ENCODE results near the gene CDR2.

CDR2 gene

DNA sequence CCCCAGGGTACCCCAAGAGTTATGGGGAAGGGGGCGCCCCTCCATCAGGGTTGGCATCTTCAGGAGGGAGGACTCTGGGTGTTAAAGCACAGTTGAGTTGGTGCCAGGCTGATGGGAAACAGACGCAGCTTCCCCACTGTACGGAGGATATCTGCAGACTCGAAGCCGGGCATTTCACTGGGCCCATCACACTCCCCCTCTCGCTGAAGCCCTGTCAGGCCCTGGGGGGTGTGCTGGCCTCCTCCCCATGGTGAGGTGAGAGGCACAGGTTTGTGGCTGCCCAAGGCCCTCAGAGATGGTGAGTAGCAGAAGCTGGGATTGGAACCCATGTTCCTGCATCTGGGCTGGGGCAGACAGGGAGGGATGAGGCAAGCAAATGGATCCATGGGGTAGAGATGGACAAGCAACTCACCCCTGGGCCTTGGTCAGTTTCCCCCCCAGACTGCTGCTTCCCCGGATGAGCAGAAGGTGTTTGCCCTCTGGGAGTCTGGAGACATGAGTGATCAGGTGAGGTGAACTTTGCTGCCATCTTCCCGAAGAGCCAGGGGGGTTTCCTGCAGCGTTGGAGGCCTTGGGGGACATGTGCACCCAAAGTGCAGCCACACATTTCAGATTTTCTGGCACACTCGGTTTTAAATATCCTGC, 46.2 kb downstream of the CDR2 start:
- TF ChIP-seq, protein P1, sequence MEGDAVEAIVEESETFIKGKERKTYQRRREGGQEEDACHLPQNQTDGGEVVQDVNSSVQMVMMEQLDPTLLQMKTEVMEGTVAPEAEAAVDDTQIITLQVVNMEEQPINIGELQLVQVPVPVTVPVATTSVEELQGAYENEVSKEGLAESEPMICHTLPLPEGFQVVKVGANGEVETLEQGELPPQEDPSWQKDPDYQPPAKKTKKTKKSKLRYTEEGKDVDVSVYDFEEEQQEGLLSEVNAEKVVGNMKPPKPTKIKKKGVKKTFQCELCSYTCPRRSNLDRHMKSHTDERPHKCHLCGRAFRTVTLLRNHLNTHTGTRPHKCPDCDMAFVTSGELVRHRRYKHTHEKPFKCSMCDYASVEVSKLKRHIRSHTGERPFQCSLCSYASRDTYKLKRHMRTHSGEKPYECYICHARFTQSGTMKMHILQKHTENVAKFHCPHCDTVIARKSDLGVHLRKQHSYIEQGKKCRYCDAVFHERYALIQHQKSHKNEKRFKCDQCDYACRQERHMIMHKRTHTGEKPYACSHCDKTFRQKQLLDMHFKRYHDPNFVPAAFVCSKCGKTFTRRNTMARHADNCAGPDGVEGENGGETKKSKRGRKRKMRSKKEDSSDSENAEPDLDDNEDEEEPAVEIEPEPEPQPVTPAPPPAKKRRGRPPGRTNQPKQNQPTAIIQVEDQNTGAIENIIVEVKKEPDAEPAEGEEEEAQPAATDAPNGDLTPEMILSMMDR (IDR thresholded peaks at IDR 0.05; ENCODE audit: extremely low read depth, missing control alignments): no peak
- no peak for DNase-seq (ENCODE audit: low spot score)

DNA sequence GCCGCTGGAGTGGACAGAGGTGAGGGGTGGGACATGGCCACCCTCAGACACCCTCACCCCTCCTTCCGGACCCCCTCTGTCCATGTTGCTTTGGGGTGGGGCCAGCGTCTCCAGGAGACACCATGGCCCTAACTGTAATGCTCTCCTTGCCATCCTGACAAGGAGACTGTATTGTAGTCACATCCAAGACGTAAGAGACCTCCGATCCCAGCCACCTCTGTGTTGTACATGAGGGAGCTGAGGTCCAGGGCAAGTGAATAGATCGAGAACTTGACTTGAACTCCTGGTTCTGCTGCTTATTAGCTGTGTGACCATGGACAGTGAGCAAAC, 47.0 kb downstream of the CDR2 start:
- TF ChIP-seq, protein P1 (IDR thresholded peaks at IDR 0.05; ENCODE audit: extremely low read depth, missing control alignments): no peak
- no peak for DNase-seq (ENCODE audit: low spot score)

DNA sequence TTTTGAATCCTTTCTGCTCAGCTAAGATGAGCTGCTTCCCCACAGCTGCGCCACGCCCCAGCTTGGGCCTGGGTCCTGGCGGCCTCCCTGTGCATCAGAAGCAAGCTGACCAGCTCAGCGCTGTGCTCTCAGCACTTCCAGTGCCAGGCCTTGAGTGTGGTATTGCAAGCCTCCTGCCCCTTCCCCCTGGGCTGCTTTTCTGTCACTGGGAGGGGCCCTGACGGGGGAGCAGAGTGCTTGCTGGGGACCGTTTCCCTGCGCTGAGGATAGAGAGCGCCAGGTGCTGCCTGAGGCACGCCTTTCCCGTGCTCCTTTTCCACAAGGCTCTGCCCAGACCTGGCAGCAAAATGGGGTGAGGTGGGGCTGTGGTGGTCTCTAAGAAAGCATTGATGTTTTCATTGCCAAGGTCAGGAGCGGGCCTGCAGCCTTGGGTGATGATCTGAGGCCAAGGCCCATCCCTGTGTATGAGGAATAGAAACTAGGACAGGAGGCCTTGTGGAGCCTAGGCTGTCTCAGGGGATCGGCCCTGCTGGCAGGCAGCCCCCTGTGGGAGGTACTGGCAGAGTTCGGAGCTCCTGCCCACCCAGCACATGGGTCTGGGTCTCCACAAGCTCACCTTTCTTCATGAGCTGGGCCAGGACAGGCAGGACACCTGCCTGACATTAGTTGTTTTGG, 47.5 kb downstream of the CDR2 start:
- TF ChIP-seq, protein P1 (IDR thresholded peaks at IDR 0.05; ENCODE audit: extremely low read depth, missing control alignments): no peak
- no peak for DNase-seq (ENCODE audit: low spot score)

DNA sequence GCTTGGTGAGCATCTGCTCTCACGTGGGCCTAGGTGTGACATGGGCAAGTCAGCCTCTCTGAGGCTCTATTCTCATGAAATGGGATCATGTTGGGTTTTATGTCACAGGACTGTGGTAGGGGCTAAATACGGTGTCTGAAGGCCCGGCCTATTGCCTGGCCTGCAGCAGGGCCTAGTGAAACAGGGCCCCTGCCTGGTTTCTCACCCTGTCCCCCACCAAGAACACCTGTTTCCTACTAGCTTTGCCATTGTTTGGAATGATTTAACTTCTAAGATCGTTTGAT, 48.1 kb downstream of the CDR2 start:
- no peak for DNase-seq (ENCODE audit: low spot score)
- TF ChIP-seq, protein P1 (IDR thresholded peaks at IDR 0.05; ENCODE audit: extremely low read depth, missing control alignments): no peak

DNA sequence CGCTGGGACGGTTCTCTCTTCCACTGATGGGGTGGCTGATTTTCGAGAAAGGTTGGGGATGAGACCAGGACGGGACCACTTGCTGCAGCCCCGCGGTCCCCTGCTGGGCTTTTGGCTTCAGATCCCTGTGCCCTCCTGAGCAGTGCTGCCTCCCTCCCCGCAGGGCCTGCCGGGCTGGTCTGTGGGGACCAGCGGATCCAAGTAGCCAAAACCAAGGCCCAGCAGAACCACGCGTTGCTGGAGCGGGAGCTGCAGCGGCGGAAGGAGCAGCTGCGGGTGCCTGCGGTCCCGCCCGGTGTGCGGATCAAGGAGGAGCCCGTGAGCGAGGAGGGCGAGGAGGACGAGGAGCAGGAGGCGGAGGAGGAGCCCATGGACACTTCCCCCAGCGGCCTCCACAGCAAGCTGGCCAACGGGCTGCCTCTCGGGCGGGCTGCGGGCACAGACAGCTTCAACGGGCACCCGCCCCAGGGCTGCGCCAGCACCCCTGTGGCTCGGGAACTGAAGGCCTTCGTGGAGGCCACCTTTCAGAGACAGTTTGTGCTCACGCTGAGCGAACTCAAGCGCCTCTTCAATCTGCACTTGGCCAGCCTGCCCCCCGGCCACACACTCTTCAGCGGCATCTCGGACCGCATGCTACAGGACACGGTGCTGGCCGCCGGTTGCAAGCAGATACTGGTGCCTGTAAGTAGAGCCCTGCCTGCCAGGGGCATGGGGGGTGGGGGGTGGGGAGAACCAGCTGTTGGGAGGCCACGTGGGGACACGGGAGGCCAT, 48.6 kb downstream of the CDR2 start:
- DNase-seq (ENCODE audit: low spot score): no peak
- TF ChIP-seq, protein P1 (IDR thresholded peaks at IDR 0.05; ENCODE audit: extremely low read depth, missing control alignments): no peak

DNA sequence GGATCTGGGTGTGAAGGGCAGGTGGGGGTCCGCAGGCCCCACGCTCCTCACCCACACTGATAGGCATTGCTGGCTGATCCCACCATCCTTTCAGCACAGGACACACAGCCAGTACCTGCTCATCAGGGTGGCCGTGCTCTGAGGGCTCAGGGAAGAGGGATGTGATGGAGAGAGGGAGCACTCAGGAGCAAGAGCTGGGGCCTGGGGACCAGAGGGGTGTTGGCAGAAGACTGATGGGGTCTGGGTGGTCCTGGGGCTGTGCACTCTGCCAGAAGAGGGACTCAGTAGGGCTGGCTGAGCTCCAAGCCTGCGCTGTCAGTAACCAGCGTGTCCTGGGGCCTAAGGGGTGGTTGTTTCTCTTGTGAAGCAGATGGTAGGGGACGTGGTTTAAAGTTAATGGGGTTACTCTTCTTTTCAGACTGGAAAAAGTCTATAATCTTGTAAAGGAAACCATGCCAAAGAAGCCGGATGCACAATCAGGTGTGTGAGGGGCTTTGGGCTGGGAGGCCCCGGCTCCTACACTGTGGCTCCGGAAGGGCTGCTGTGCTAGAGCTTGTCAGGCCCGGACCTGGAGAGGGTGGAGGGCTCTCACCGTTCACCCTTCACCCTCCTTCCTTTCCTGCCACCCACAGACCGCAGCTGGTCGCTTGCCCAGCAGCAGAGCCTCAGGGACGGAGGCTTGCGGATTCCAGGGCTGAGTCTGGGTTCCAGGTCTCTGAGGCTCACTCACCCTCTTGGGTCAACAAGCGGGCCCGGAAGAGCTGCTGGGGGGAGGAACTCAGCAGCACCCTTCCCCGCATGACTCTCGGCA, 49.4 kb downstream of the CDR2 start:
- TF ChIP-seq, protein P1 (IDR thresholded peaks at IDR 0.05; ENCODE audit: extremely low read depth, missing control alignments): no peak
- DNase-seq (ENCODE audit: low spot score): no peak
